GM21723 (cell line): ENCODE measurements around the gene NTRK3.
"Not testable (repeated sequence)": the region's sequence is repeated elsewhere in the genome, so short reads cannot be mapped to it uniquely, and the experiment has no call there.

Experiments used
- ATAC-seq: cut with Tn5 transposase; IDR thresholded peaks from one replicate; pipeline ENCODE4 v1.9.1; 2021; ENCODE audit warnings: mild to moderate bottlenecking, moderate library complexity; ENCODE audit not compliant: unreplicated experiment

NTRK3 gene

DNA sequence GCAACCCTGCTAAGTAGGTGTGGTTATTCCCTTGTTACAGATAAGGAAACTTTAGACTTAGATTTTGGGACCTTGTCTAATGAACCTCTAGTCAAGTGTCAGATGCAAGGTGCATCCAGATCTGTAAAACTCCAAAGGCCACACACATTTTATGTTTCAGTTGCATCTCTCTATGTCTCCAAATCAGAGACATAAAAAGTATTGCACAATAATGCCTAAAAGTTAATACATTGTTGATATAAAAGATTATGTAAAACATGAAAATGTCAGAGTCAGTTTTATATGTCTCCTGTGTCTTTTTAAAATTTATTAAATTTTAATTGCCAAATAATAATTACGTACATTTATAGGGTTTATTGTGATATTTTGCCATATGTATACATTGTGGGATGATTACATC is 408.5 kb downstream of the NTRK3 start:
- ATAC-seq: no peak

DNA sequence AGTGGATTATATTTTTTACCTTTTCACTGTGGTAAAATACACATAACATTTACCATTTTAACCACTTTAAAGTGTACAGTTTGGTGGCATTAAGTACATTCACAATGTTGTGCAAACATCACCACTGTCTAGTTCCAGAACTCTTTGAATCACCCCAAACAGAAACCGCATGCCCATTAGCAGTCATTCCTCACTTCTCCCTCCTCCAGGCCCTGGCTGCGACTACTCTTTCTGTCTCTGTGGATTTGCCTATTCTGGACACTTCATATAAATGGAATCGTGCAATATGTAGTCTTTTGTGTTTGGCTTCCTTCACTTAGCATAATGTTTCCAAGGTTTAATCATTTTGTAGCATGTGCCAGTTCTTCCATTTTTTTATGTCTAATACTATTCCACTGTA is 409.8 kb downstream of the NTRK3 start:
- no peak for ATAC-seq

- no peak for ATAC-seq
Observed at GRCh38 chr15:87843312-87843711, 413.2 kb downstream of the NTRK3 start.

DNA sequence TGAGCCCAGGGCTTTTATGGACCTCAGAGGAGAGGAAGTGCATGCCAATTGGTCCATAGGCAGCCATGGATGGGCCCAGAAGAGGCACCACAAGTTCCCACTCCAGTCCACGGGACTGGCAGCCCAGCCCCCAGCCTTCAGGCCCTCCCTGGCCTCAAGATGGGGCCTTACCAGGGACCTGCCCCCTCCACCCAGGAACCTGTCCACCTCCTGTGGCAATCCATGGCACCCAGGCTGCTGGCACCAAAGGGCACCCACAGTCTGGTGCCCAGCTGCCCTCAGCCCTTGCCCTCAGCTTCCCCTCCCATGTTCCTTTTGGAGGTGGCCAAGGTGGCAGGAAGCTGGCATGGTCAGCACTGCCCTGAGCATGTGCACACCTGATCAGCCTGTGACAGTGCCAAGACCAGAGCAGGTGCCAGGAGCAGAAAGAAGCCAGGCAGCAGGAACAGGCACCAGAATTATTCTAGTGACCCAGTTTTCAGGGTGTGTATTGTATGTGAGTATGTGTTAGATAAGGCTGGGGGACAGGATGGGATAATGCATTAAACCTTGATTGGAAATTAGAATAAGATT is 415.0 kb downstream of the NTRK3 start:
- ATAC-seq: no peak

- ATAC-seq: not testable (repeated sequence)
Observed at GRCh38 chr15:87835830-87836229, 420.7 kb downstream of the NTRK3 start.

GRCh38 chr15:87833333-87833732 is 423.2 kb downstream of the NTRK3 start:
- ATAC-seq: not testable (repeated sequence)

GRCh38 chr15:87829332-87830050 is 427.0 kb downstream of the NTRK3 start:
- no peak for ATAC-seq

GRCh38 chr15:87828608-87829007 is 427.9 kb downstream of the NTRK3 start:
- ATAC-seq: no peak

DNA sequence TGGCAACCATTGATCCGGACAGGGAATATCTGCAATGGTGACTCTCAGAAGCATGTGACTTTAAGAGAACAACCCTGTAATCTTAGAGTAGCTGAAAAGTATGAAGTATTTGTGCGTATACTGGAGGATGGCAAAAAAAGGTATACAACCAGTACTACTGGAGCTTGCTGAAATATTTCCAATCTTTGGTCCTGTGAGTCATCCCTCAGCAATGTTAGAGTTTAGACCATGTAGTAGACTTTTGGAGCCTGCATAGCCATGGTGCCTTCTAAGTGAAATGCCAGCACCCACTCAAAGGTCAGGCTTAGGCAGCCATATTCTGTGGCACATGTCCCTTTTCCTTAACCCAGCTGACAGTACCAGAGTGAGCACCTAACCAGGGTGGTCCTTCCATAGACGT is 429.4 kb downstream of the NTRK3 start:
- ATAC-seq: no peak

DNA sequence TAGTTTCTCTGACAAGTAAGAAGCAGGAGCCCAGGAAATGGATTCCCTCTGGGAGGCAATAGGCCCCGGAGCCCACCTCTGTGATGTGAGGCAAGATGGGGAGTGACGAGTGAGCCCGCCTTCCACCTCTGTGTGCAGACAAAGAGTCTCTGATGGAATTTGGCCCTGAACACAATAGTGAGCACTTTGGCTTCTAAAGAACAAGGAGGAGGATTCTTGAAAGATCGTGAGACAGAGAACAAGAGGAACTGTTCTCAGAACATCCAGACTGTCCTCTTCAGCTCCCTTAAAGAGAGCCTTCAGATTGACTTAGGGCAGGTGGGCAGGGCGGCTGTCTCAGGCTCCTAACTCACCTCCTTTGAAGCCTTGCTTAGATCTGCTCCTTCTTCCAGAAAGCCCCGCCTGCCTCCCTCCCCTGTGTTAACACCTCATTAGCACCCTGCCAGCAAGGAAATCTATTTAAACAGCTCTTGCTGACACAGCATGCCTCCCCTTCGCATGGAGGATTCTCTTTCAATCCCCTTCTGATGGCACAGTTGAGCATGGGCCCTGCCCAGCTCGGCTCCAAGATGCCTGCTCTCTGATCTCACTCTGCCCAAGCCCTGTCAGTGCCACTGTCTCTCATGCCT is 430.3 kb downstream of the NTRK3 start:
- ATAC-seq: no peak

DNA sequence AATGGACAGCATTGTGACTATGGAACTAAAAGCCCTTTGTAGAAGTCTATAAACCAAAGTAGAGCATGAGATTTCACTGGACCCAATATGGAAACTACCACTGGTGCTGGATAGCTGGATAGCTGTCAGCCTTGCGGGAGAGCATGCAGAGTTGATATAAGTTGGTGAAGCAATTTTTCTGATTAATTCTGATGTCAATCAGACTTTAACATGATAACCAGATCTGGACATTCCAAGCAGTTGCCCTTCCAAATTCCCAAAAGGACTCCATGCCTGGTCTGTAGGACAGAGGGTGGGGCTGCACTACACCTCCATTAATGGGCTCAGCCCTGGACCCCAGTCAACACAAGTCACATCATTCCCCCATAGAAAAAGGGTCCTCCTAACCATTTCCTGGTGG is 437.8 kb downstream of the NTRK3 start:
- no peak for ATAC-seq

DNA sequence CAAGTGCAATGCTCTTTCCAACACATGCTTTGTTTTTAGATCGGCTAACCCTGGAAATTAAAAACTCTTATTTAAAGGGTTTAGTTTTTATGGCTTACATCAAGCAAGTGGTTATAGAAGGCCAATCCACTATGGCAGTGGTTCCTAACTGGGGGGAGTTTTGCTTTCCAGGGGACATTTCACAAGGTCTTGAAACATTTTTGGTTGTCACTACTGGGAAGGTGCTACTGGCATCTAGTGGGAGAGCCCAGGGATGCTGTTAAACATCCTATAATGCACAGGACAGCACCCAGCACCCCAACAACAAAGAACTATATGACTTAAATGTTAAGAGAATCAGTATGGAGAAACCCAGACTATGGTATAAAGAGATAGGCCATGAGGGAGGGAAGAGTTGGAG is 439.0 kb downstream of the NTRK3 start:
- ATAC-seq: no peak

DNA sequence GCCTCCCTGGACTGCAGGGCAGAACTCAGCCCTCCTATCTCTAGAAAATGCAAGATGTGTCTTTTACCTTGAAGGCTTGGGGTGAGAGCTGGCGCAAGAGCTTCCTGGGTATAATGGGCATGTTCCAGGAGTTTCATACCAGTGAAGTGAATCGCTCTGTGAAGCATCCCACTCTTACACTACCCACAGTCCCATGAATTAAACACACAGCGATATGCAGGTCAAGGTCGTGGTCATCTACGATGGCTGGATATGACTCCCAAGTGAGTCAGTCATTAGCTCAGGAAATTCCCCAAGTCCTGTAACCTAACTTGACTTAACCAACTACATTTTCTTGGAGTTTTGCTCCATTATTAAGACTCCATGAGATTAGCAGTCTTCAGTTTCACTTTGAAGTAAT is 439.7 kb downstream of the NTRK3 start:
- ATAC-seq: no peak

- no peak for ATAC-seq
Observed at GRCh38 chr15:87816016-87816415, 440.5 kb downstream of the NTRK3 start.
